Measurements from ENCODE around the gene ZMYND10. TPM values are rescaled to one million over a fixed set of nuclear protein-coding genes. Genes with fewer than 3 reads are reported as not detected.

The ZMYND10 gene
- total RNA-seq, 4 donors from 2014 or later: not detected

GRCh38 chr3:50321336-50322114, 24.0 kb downstream of the ZMYND10 start:
- H3K4me1 ChIP-seq: peaks cover 28 to 65% (median 55%) of the 10 kb centered on the region in 4 donors

GRCh38 chr3:50320853-50321335, 24.6 kb downstream of the ZMYND10 start:
- no peaks in the 10 kb centered on the region for H3K36me3 ChIP-seq
- peaks cover 34 to 69% (median 60%) of the 10 kb centered on the region in 4 donors for H3K4me1 ChIP-seq
- peak; percentile 82 for DNase-seq
- no peaks in the 10 kb centered on the region for H3K27me3 ChIP-seq
- peak overlapping the region; percentile 67 to 76 (median 74) for H3K4me3 ChIP-seq
- H3K9me3 ChIP-seq: no peaks in the 10 kb centered on the region
- intact Hi-C loops (cut with DNase I; ENCODE audit: low total_unique reads) (no loop called here), in situ Hi-C loops (cut with MboI; ENCODE audit: low pct_ligation_motif_present in 1 of 4, low pct_unique_long_range_greater_than_20kb in 1 of 4, low sequenced_read_pairs in 3 of 4) (no loop called here)
- H3K27ac ChIP-seq: peak overlapping the region; percentile 92 to 94 (median 92)
- WGBS, 2 donors (ENCODE audit: low coverage in 1 of 2): 1% methylated on average over 32 of the region's 45 CpGs; no CpG with 5 or more reads in 1 of the 2 donors
- no peak for TF ChIP-seq CTCF (IDR thresholded peaks at IDR 0.05)
- peak; percentile 72 for TF ChIP-seq POLR2A (IDR thresholded peaks at IDR 0.05)
- peak in 1 of 3 donors; percentile 47 for TF ChIP-seq POLR2AphosphoS5 (IDR thresholded peaks at IDR 0.05)
- TF ChIP-seq EP300 (IDR thresholded peaks at IDR 0.05; ENCODE audit: low read depth): no peak

More at GRCh38 chr3:50321336-50322114, 24.0 kb downstream of the ZMYND10 start:
- peak overlapping the region; percentile 92 to 94 (median 92) for H3K27ac ChIP-seq
- no peaks in the 10 kb centered on the region for H3K36me3 ChIP-seq
- in situ Hi-C loops (cut with MboI; ENCODE audit: low pct_ligation_motif_present in 1 of 4, low pct_unique_long_range_greater_than_20kb in 1 of 4, low sequenced_read_pairs in 3 of 4) (no loop called here), intact Hi-C loops (cut with DNase I; ENCODE audit: low total_unique reads) (no loop called here)
- TF ChIP-seq CTCF (IDR thresholded peaks at IDR 0.05) (peak; percentile 44 to 70 (median 53)), POLR2A (IDR thresholded peaks at IDR 0.05) (no peak), POLR2AphosphoS5 (IDR thresholded peaks at IDR 0.05) (peak in 2 of 3 donors; percentile 52 to 61)
- peak overlapping the region; percentile 67 to 76 (median 74) for H3K4me3 ChIP-seq
- 0% methylated on average over 18 of the region's 59 CpGs; no CpG with 5 or more reads in 1 of the 2 donors for WGBS, 2 donors (ENCODE audit: low coverage in 1 of 2)
- no peaks in the 10 kb centered on the region for H3K9me3 ChIP-seq
- no peaks in the 10 kb centered on the region for H3K27me3 ChIP-seq
- peak; percentile 91 for DNase-seq

- intact Hi-C loops (cut with DNase I; ENCODE audit: low total_unique reads): no loop called here
- 89% methylated on average over 27 of the region's 29 CpGs; no CpG with 5 or more reads in 1 of the 2 donors for WGBS, 2 donors (ENCODE audit: low coverage in 1 of 2)
- no peak for DNase-seq
- Histone ChIP-seq H3K4me1 (peaks cover 35 to 69% (median 60%) of the 10 kb centered on the region in 4 donors), H3K4me3 (peak overlapping the region; percentile 67 to 76 (median 74)), H3K36me3 (no peaks in the 10 kb centered on the region), H3K27me3 (no peaks in the 10 kb centered on the region), H3K9me3 (no peaks in the 10 kb centered on the region), H3K27ac (peak overlapping the region; percentile 92 to 94 (median 92))
- in situ Hi-C loops (cut with MboI; ENCODE audit: low pct_ligation_motif_present in 1 of 4, low pct_unique_long_range_greater_than_20kb in 1 of 4, low sequenced_read_pairs in 3 of 4): no loop called here
- TF ChIP-seq POLR2A (IDR thresholded peaks at IDR 0.05) (no peak), CTCF (IDR thresholded peaks at IDR 0.05) (no peak), EP300 (IDR thresholded peaks at IDR 0.05; ENCODE audit: low read depth) (no peak), POLR2AphosphoS5 (IDR thresholded peaks at IDR 0.05) (no peak)
Measured at GRCh38 chr3:50319894-50320625, 25.5 kb downstream of the ZMYND10 start.
